ENCODE data around the gene SPG11.
A peak's percentile ranks its signal among the peaks of the same experiment; 100 is the strongest.
"Not testable (repeated sequence)": the region's sequence is repeated elsewhere in the genome, so short reads cannot be mapped to it uniquely, and the experiment has no call there.

SPG11 gene, protein sequence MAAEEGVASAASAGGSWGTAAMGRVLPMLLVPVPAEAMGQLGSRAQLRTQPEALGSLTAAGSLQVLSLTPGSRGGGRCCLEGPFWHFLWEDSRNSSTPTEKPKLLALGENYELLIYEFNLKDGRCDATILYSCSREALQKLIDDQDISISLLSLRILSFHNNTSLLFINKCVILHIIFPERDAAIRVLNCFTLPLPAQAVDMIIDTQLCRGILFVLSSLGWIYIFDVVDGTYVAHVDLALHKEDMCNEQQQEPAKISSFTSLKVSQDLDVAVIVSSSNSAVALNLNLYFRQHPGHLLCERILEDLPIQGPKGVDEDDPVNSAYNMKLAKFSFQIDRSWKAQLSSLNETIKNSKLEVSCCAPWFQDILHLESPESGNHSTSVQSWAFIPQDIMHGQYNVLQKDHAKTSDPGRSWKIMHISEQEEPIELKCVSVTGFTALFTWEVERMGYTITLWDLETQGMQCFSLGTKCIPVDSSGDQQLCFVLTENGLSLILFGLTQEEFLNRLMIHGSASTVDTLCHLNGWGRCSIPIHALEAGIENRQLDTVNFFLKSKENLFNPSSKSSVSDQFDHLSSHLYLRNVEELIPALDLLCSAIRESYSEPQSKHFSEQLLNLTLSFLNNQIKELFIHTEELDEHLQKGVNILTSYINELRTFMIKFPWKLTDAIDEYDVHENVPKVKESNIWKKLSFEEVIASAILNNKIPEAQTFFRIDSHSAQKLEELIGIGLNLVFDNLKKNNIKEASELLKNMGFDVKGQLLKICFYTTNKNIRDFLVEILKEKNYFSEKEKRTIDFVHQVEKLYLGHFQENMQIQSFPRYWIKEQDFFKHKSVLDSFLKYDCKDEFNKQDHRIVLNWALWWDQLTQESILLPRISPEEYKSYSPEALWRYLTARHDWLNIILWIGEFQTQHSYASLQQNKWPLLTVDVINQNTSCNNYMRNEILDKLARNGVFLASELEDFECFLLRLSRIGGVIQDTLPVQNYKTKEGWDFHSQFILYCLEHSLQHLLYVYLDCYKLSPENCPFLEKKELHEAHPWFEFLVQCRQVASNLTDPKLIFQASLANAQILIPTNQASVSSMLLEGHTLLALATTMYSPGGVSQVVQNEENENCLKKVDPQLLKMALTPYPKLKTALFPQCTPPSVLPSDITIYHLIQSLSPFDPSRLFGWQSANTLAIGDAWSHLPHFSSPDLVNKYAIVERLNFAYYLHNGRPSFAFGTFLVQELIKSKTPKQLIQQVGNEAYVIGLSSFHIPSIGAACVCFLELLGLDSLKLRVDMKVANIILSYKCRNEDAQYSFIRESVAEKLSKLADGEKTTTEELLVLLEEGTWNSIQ (N-terminal part only)

DNA sequence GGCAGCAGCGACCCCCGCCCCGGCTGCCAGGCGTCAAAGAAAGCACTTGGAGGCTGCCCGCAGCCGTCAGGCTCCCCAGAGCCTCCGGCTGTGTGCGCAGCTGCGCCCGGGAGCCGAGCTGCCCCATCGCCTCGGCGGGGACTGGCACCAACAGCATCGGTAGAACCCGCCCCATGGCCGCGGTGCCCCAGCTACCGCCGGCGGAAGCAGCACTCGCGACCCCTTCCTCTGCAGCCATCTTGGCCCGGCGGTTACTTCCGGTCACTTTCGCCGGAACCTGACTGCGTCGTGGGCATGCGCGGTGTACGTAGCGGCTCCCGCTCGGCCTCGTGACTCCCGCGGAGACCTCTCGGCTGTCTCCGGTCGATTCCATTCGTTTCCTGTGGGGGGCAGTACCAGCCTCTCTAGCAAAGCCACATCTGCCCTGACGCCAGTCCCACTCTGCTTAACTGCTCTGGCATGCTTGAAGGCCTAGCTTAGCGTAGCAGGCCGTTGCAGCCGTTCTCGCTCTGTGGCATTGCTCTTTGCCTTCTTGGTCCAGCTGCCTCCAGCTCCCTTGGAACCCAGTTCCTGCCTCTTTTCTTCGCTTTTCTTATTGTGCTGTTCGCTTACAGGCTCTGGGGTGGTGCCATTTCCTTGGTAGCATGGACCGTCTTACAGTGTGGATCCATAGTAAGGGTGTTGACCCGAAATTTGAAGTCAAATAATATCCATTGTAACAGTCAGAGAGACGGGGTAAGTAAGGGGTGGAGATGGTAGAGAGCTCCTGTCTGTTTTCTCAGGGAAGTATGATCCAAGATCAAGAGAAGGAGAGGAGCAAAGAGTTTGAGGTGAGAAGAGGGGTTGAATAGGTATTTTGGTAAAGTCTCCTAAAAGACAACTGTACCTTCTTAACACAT, at the start of gene SPG11:
Gene SPG11, minus strand, starts transcription at position 253 of the 899 bp plus-strand sequence. Its CDS starts 15 bp downstream, at position 238.
- peak; percentile 87 for DNase-seq (ENCODE audit: low spot score)

GRCh38 chr15:44712346-44713005, 49.0 kb upstream of the SPG11 start:
- peak; percentile 26 for DNase-seq (ENCODE audit: low spot score)

DNA sequence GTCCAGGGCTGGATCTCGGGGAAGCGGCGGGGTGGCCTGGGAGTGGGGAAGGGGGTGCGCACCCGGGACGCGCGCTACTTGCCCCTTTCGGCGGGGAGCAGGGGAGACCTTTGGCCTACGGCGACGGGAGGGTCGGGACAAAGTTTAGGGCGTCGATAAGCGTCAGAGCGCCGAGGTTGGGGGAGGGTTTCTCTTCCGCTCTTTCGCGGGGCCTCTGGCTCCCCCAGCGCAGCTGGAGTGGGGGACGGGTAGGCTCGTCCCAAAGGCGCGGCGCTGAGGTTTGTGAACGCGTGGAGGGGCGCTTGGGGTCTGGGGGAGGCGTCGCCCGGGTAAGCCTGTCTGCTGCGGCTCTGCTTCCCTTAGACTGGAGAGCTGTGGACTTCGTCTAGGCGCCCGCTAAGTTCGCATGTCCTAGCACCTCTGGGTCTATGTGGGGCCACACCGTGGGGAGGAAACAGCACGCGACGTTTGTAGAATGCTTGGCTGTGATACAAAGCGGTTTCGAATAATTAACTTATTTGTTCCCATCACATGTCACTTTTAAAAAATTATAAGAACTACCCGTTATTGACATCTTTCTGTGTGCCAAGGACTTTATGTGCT, 48.4 kb upstream of the SPG11 start:
- no peak for DNase-seq (ENCODE audit: low spot score)

DNA sequence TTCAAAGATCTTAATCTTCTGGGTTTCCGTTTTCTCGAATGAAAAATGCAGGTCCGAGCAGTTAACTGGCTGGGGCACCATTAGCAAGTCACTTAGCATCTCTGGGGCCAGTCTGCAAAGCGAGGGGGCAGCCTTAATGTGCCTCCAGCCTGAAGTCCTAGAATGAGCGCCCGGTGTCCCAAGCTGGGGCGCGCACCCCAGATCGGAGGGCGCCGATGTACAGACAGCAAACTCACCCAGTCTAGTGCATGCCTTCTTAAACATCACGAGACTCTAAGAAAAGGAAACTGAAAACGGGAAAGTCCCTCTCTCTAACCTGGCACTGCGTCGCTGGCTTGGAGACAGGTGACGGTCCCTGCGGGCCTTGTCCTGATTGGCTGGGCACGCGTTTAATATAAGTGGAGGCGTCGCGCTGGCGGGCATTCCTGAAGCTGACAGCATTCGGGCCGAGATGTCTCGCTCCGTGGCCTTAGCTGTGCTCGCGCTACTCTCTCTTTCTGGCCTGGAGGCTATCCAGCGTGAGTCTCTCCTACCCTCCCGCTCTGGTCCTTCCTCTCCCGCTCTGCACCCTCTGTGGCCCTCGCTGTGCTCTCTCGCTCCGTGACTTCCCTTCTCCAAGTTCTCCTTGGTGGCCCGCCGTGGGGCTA, 47.8 kb upstream of the SPG11 start, which contains the start of the genes B2M and PATL2:
Gene B2M, plus strand, starts transcription at position 422 of the 647 bp plus-strand sequence. Its CDS starts 30 bp downstream, at position 452.
Gene PATL2, minus strand, starts transcription at position 228 of the 647 bp plus-strand sequence. CDS start 34,833 bp downstream, outside the sequence.
- peak; percentile 79 for DNase-seq (ENCODE audit: low spot score)

- DNase-seq (ENCODE audit: low spot score) = no peak
Observed at GRCh38 chr15:44710236-44711095, 47.0 kb upstream of the SPG11 start.

DNA sequence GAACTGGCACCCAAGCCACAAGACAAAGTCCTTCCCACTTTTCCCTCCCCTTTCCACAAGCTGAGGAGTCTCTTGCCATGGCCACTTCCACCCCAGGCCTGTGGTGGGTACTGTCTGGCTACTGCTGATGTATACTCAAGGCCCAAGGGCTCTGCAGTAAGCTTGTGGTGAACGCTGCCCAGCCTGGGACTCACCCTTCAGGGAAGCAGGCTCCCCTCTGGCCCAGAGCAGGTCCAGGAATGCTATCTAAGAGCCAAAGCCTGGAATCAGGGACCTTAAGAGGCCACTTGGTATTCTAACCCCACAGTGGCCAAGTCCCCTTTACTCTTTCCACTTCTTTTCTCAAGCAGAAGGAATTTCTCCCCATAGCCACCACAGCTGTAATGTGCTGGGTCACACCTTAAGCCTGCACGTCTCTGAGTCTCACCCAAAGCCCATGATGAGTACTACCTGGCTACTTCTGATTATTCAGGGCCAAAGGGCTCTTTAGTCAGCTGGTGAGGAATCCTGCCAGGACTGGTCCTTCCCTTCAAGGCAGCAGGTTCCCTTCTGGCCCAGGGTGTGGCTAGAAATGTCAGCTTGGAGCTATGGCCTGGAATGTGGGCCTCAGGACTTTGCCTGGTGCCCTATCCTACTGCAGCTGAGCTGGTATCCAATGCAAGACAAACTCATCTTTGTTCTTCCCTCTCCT, 43.6 kb upstream of the SPG11 start:
- DNase-seq (ENCODE audit: low spot score) = no peak

DNA sequence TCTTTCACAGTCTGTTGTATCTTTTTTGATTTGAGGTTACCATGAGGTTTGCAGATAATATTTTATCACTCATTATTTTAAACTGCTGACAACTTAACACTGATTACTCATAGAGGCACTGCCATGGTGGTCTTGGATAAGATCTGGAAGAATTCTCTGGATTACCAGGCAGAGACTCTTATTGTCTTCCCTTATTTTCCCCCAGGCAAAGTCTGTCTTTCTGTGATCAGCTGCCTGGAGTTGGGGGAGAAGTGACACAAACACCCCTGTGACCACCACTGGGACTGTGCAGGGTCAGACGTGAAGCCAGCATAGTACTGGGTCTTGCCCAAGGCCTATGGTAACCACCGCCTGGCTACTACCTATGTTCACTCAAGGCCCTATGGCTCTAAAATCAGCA, 42.9 kb upstream of the SPG11 start:
- DNase-seq (ENCODE audit: low spot score) = no peak

DNA sequence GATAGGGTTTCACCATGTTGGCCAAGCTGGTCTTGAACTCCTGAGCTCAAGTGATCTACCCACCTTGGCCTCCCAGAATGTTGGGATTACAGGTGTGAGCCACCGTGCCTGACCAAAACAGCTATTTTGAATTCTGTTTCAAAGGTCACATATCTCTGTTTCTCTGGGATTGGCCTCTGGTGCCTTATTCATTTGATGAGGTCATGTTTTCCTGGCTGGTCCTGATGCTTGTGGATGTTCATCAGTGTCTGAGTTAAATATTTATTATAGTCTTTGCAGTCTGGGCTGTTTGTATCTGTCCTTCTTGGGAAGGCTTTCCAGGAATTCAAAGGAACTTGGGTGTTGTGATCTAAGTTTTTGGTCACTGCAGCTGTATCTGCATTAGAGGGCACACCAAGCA, 42.5 kb upstream of the SPG11 start:
- no peak for DNase-seq (ENCODE audit: low spot score)

DNA sequence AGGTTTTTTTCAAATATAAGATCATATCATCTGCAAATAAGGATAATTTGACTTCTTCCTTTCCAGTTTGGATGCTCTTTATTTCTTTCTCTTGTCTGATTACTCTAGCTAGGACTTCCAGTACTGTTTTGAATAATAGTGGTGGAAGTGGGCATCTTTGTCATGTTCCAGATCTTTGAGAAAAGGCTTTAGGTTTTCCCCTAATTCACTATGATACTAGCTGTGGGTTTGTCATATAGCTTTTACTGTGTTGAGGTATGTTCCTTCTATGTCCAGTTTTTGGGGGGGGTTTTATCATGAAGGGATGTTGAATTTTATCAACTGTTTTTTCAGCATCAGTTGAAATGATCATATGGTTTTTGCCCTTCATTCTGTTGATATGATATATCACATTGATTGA, 37.2 kb upstream of the SPG11 start:
- DNase-seq (ENCODE audit: low spot score) = not testable (repeated sequence)

- no peak for DNase-seq (ENCODE audit: low spot score)
Observed at GRCh38 chr15:44698641-44699040, 35.2 kb upstream of the SPG11 start.

DNA sequence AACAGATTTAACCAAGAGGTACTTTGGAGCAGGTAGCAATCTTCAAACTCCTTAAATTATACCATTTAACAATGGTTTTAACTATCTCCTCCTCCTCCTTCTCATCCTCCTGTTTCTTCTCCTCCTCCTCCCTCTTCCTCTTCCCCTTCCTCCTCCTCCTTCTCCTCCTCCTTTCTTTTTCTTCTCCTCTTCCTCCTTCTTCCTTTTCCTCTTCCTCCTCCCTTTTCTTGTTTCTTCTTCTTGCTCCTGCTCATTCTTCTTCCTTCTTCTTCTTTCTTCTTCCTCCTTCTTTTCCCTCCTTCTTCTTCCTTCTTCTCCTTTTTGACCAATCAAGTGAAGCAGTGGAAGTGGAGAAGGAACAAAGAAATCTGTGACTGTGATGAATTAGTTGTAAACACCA, 33.6 kb upstream of the SPG11 start:
- no peak for DNase-seq (ENCODE audit: low spot score)

DNA sequence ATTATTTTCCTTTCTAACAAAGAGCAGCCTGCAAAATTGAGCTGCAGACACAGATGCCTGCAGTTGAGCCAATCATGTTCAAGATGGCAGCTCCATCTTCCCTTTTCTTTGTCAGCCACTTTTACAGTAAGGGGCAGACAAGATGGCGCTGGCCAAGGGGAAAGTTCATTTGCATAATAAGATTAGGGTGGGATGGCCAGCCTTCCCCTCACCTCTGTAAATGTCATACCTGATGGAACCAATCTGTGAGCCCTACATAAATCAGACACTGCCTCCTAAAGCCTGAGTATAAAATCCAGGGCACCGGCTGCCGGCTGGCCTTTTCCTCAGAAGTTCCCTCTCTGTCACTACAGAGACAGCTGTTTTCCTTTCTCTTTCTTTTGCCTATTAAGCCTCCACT, 31.8 kb upstream of the SPG11 start:
- no peak for DNase-seq (ENCODE audit: low spot score)

GRCh38 chr15:44694416-44694815, 31.0 kb upstream of the SPG11 start:
- DNase-seq (ENCODE audit: low spot score) = no peak

DNA sequence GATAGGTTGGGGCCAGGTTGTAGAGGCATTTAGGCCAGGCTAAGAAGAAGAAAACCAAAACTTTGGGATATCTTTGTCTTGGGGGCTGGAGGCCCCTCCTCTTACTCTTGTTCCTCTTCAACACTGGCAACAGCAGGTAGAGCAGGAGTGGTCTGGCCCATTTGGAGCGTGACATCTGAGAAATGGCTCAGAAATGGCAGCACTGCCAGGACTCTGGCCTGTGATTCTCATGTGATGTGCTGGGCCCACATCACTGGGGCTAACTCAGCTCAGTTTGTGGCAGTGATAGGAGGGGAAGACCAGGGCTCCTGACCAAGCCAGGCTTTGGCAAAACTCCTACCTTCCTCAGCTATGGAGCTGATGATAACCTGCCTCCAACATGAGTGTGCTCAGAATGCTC, 29.2 kb upstream of the SPG11 start:
- no peak for DNase-seq (ENCODE audit: low spot score)

GRCh38 chr15:44690245-44690644, 26.8 kb upstream of the SPG11 start:
- DNase-seq (ENCODE audit: low spot score) = not testable (repeated sequence)

DNA sequence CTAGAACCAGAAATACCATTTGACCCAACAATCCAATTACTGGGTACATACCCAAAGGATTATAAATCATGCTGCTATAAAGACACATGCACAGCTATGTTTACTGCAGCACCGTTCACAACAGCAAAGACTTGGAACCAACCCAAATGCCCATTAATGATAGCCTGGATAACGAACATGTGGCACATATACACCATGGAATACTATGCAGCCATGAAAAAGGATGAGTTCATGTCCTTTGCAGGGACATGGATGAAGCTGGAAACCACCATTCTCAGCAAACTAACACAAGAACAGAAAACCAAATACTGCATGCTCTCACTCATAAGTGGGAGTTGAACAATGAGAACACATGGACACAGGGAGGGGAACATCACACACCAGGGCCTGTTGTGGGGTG, 25.9 kb upstream of the SPG11 start:
- not testable (repeated sequence) for DNase-seq (ENCODE audit: low spot score)

DNA sequence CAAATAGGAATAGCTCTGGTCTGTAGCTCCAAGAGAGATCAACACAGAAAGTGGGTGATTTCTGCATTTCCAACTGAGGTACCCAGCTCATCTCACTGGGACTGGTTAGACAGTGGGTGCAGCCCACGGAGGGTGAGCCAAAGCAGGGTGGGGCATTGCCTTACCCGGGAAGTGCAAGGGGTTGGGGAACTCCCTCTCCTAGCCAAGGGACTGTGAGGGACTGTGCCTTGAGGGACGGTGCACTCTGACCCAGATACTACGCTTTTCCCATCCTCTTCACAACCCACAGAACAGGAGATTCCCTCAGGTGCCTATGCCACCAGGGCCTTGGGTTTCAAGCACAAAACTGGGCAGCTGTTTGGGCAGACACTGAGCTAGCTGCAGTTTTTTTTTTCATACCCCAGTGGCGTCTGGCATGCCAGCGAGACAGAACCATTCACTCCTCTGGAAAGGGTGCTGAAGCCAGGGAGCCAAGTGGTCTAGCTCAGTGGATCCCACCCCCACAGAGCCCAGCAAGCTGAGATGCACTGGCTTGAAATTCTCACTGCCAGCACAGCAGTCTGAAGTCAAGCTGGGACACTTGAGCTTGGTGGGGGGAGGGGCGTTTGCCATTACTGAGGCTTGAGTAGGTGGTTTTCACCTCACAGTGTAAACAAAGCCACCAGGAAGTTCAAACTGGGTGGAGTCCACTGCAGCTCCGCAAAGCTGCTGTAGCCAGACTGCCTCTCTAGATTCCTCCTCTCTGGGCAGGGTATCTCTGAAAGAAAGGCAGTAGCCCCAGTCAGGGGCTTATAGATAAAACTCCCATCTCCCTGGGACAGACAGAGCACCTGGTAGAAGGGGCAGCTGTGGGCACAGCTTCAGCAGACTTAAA, 19.6 kb upstream of the SPG11 start:
- DNase-seq (ENCODE audit: low spot score) = not testable (repeated sequence)
